ENCODE data around the gene ZDHHC17. TPM values are rescaled to one million over a fixed set of nuclear protein-coding genes. Genes with fewer than 3 reads are reported as not detected.

The ZDHHC17 gene
- total and polyA plus RNA-seq, 2 experiments from 2014 or later, result 14.0 to 30.4 TPM

- no peak overlapping the region for H3K9ac ChIP-seq
- no peak overlapping the region for H3K4me2 ChIP-seq (ENCODE audit: unreplicated experiment)
- no peaks in the 10 kb centered on the region for H3K9me3 ChIP-seq (ENCODE audit: low read depth)
- H4K20me1 ChIP-seq (ENCODE audit: insufficient read depth), result no peaks in the 10 kb centered on the region
- WGBS, 2 experiments (ENCODE audit: low coverage in 1 of 2, low lambda C conversion rate in 2 of 2, missing lambda C conversion rate in 2 of 2), result 58 to 62% methylated on average over 8 of the region's 8 CpGs
- H3K4me3 ChIP-seq, result no peak overlapping the region
- no peak overlapping the region for H2AFZ ChIP-seq
- peaks cover 31% of the 10 kb centered on the region for H3K4me1 ChIP-seq (ENCODE audit: insufficient read depth)
- no peak overlapping the region for H3K27ac ChIP-seq
- in situ Hi-C loops (cut with MboI), result no loop called here
- no peak for TF ChIP-seq EZH2 (IDR thresholded peaks at IDR 0.05; ENCODE audit: insufficient read depth, poor library complexity, severe bottlenecking)
- TF ChIP-seq EZH2phosphoT487 (IDR thresholded peaks at IDR 0.05; ENCODE audit: insufficient read depth, low read depth), result no peak
- no peaks in the 10 kb centered on the region for H3K9me2 ChIP-seq (ENCODE audit: insufficient read depth)
- DNase-seq, result peak; percentile 19
- no peaks in the 10 kb centered on the region for H3K79me2 ChIP-seq (ENCODE audit: insufficient read depth)
- H3K36me3 ChIP-seq (ENCODE audit: low read depth), result no peaks in the 10 kb centered on the region
- H3K27me3 ChIP-seq (replicated peaks; ENCODE audit: insufficient read depth), result no peaks in the 10 kb centered on the region
- peaks cover 43% of the 10 kb centered on the region for H3F3A ChIP-seq (ENCODE audit: insufficient read depth)
These were observed 102.2 kb downstream of the ZDHHC17 start for GRCh38 chr12:76866151-76866567.

DNA sequence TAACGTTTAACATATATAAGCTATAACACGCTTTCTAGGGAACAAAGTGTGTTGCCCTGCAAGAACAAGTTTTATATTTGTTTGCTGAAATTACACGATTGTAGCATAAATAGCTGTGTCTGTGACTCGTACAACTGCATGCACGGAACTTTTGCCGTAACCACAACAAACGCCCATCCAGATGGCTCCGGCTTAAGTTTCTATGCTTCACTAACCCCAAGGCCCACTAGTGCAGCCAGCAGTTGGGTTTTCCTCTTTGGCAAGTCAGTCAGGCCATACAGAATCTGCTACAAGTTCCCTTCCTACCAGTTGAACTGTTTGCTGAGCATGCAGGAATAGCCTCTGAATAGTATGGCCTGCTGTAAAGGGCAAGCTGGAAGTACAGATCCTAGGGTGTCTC, 102.8 kb downstream of the ZDHHC17 start:
- Histone ChIP-seq H3K4me1 (ENCODE audit: insufficient read depth) (peaks cover 31% of the 10 kb centered on the region), H3K27me3 (replicated peaks; ENCODE audit: insufficient read depth) (no peaks in the 10 kb centered on the region), H3K4me2 (ENCODE audit: unreplicated experiment) (no peak overlapping the region), H3K9me2 (ENCODE audit: insufficient read depth) (no peaks in the 10 kb centered on the region), H2AFZ (no peak overlapping the region), H3K79me2 (ENCODE audit: insufficient read depth) (no peaks in the 10 kb centered on the region), H3K36me3 (ENCODE audit: low read depth) (no peaks in the 10 kb centered on the region), H3K4me3 (no peak overlapping the region), H4K20me1 (ENCODE audit: insufficient read depth) (no peaks in the 10 kb centered on the region), H3K9me3 (ENCODE audit: low read depth) (no peaks in the 10 kb centered on the region), H3K9ac (no peak overlapping the region), H3F3A (ENCODE audit: insufficient read depth) (peaks cover 38% of the 10 kb centered on the region), H3K27ac (no peak overlapping the region)
- DNase-seq, result peak; percentile 66
- in situ Hi-C loops (cut with MboI), result no loop called here
- 58 to 61% methylated on average over 8 of the region's 8 CpGs for WGBS, 2 experiments (ENCODE audit: low coverage in 1 of 2, low lambda C conversion rate in 2 of 2, missing lambda C conversion rate in 2 of 2)
- no peak for TF ChIP-seq EZH2 (IDR thresholded peaks at IDR 0.05; ENCODE audit: insufficient read depth, poor library complexity, severe bottlenecking)
- no peak for TF ChIP-seq EZH2phosphoT487 (IDR thresholded peaks at IDR 0.05; ENCODE audit: insufficient read depth, low read depth)

DNA sequence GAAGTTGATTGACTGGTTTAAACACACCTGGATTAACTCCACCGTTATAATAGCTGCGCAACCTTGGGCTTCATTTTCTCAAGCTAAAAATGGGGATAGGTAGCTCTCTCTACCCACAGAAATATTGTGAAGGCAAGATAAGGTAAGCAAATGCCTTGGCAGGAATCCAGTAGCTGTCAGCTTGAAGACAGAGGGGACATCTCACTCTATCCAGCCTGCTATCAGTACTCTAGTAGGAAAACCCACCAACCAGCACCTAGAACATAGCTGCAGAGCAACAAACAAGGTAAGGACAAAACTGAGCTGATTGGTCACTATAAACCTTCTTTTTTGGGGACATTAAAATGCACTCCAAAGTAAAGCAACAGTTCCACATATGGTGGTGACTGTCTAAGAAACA, 107.2 kb downstream of the ZDHHC17 start:
- H3F3A ChIP-seq (ENCODE audit: insufficient read depth), result no peaks in the 10 kb centered on the region
- H3K4me3 ChIP-seq, result no peak overlapping the region
- H3K4me2 ChIP-seq (ENCODE audit: unreplicated experiment), result no peak overlapping the region
- H2AFZ ChIP-seq, result no peak overlapping the region
- H3K79me2 ChIP-seq (ENCODE audit: insufficient read depth), result no peaks in the 10 kb centered on the region
- no peak overlapping the region for H3K27ac ChIP-seq
- no peak for DNase-seq
- H3K36me3 ChIP-seq (ENCODE audit: low read depth), result no peaks in the 10 kb centered on the region
- no peaks in the 10 kb centered on the region for H4K20me1 ChIP-seq (ENCODE audit: insufficient read depth)
- H3K9ac ChIP-seq, result no peak overlapping the region
- H3K27me3 ChIP-seq (replicated peaks; ENCODE audit: insufficient read depth), result no peaks in the 10 kb centered on the region
- WGBS, 2 experiments (ENCODE audit: low coverage in 1 of 2, low lambda C conversion rate in 2 of 2, missing lambda C conversion rate in 2 of 2), result 93 to 100% methylated on average over 2 of the region's 2 CpGs
- no peaks in the 10 kb centered on the region for H3K4me1 ChIP-seq (ENCODE audit: insufficient read depth)
- in situ Hi-C loops (cut with MboI), result no loop called here
- H3K9me3 ChIP-seq (ENCODE audit: low read depth), result no peaks in the 10 kb centered on the region
- no peaks in the 10 kb centered on the region for H3K9me2 ChIP-seq (ENCODE audit: insufficient read depth)
- TF ChIP-seq EZH2 (IDR thresholded peaks at IDR 0.05; ENCODE audit: insufficient read depth, poor library complexity, severe bottlenecking) (no peak), EZH2phosphoT487 (IDR thresholded peaks at IDR 0.05; ENCODE audit: insufficient read depth, low read depth) (no peak)

- Histone ChIP-seq H3K36me3 (ENCODE audit: low read depth) (no peaks in the 10 kb centered on the region), H3F3A (ENCODE audit: insufficient read depth) (peaks cover 3% of the 10 kb centered on the region; the same call in 1 of the 2 replicates), H3K27ac (no peak overlapping the region), H3K9me3 (ENCODE audit: low read depth) (no peaks in the 10 kb centered on the region), H3K4me2 (ENCODE audit: unreplicated experiment) (no peak overlapping the region), H4K20me1 (ENCODE audit: insufficient read depth) (no peaks in the 10 kb centered on the region), H2AFZ (no peak overlapping the region), H3K79me2 (ENCODE audit: insufficient read depth) (no peaks in the 10 kb centered on the region), H3K27me3 (replicated peaks; ENCODE audit: insufficient read depth) (no peaks in the 10 kb centered on the region), H3K9me2 (ENCODE audit: insufficient read depth) (no peaks in the 10 kb centered on the region), H3K9ac (no peak overlapping the region), H3K4me3 (no peak overlapping the region), H3K4me1 (ENCODE audit: insufficient read depth) (no peaks in the 10 kb centered on the region)
- 55 to 72% methylated on average over 3 of the region's 3 CpGs for WGBS, 2 experiments (ENCODE audit: low coverage in 1 of 2, low lambda C conversion rate in 2 of 2, missing lambda C conversion rate in 2 of 2)
- in situ Hi-C loops (cut with MboI), result no loop called here
- TF ChIP-seq EZH2phosphoT487 (IDR thresholded peaks at IDR 0.05; ENCODE audit: insufficient read depth, low read depth), result no peak
- no peak for TF ChIP-seq EZH2 (IDR thresholded peaks at IDR 0.05; ENCODE audit: insufficient read depth, poor library complexity, severe bottlenecking)
- no peak for DNase-seq
These were observed 107.8 kb downstream of the ZDHHC17 start for GRCh38 chr12:76871742-76872141.

GRCh38 chr12:76872415-76872814, 108.5 kb downstream of the ZDHHC17 start:
- Histone ChIP-seq H3K9me3 (ENCODE audit: low read depth) (no peaks in the 10 kb centered on the region), H3K36me3 (ENCODE audit: low read depth) (no peaks in the 10 kb centered on the region), H3K4me1 (ENCODE audit: insufficient read depth) (0 out of 2 replicates have a peak, but pooled peaks cover 4% of the 10 kb centered on the region), H2AFZ (no peak overlapping the region), H3K4me3 (no peak overlapping the region), H4K20me1 (ENCODE audit: insufficient read depth) (no peaks in the 10 kb centered on the region), H3F3A (ENCODE audit: insufficient read depth) (peaks cover 9% of the 10 kb centered on the region; the same call in 1 of the 2 replicates), H3K9me2 (ENCODE audit: insufficient read depth) (no peaks in the 10 kb centered on the region), H3K27me3 (replicated peaks; ENCODE audit: insufficient read depth) (no peaks in the 10 kb centered on the region), H3K4me2 (ENCODE audit: unreplicated experiment) (no peak overlapping the region), H3K9ac (no peak overlapping the region), H3K79me2 (ENCODE audit: insufficient read depth) (no peaks in the 10 kb centered on the region; the same call in 1 of the 2 replicates), H3K27ac (no peak overlapping the region)
- WGBS, 2 experiments (ENCODE audit: low coverage in 1 of 2, low lambda C conversion rate in 2 of 2, missing lambda C conversion rate in 2 of 2), result 93 to 98% methylated on average over 5 of the region's 5 CpGs
- DNase-seq, result no peak
- in situ Hi-C loops (cut with MboI), result no loop called here
- TF ChIP-seq EZH2 (IDR thresholded peaks at IDR 0.05; ENCODE audit: insufficient read depth, poor library complexity, severe bottlenecking) (no peak), EZH2phosphoT487 (IDR thresholded peaks at IDR 0.05; ENCODE audit: insufficient read depth, low read depth) (no peak)
